ENCODE results near the gene SMKR1.
"Not testable (repeated sequence)": the region's sequence is repeated elsewhere in the genome, so short reads cannot be mapped to it uniquely, and the experiment has no call there.

SMKR1 gene

GRCh38 chr7:129501760-129502707 lies at the start of gene SMKR1:
Gene SMKR1, plus strand, starts transcription at chr7:129502531. Its CDS starts 294 bp downstream, at chr7:129502825.
- peak; percentile 81 for DNase-seq

DNA sequence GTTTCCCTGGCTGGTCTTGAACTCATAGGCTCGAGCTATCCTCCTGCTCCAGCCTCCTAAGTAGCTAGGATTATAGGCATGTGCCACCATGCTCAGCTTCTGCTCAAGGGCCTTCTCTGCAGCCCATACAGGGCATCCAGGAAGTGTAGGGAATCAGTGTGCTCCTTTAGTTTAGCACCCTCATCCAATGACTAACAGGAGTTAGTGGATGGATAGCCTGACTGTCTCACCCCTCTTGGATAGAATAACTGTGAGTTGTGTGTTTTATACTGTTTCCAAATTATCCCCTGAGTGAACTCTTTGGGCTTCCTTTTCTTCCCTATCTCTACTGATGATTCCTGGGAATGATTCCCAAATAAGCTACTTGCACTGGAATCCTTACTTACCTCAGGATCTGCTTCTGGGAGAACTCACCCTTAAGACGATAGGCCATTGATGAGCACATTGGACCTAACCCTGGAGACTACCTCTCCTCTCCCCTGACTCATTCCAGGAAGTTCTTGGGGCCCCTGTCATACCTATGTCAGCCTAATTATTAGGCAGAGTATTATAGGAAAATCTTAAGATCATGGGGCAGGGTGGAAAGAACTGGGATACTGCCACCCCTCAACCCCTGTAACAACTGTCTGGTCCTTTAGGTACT lies 49.6 kb upstream of the SMKR1 start:
- DNase-seq, result no peak

- no peak for DNase-seq
These were observed 48.7 kb upstream of the SMKR1 start for GRCh38 chr7:129453510-129454248.

GRCh38 chr7:129454249-129454551 lies 48.1 kb upstream of the SMKR1 start:
- no peak for DNase-seq

GRCh38 chr7:129456421-129456820 lies 45.9 kb upstream of the SMKR1 start:
- no peak for DNase-seq

- no peak for DNase-seq
These were observed 45.2 kb upstream of the SMKR1 start for GRCh38 chr7:129457101-129457500.

- no peak for DNase-seq
These were observed 44.2 kb upstream of the SMKR1 start for GRCh38 chr7:129458171-129458570.

DNA sequence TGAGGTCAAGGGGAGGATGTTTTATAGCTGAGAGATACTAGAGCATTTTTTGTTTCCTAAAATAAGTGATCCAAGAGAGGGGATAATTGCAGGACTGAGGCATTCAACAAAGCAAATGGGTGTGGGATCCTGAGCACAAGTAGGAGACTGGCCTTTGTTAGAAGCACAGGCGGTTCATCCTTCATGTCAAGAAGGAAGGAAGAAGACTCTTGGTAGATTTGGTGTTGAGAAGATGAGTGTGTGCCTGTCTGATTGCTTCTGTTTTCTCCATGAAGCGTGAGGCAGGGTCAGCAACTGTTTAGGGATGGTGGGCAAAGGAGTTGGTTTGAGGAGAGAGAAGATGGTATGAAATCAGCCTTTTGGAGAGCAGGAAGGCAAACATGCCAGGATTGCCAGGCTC lies 40.5 kb upstream of the SMKR1 start:
- no peak for DNase-seq

GRCh38 chr7:129462420-129462819 lies 39.9 kb upstream of the SMKR1 start:
- no peak for DNase-seq

DNA sequence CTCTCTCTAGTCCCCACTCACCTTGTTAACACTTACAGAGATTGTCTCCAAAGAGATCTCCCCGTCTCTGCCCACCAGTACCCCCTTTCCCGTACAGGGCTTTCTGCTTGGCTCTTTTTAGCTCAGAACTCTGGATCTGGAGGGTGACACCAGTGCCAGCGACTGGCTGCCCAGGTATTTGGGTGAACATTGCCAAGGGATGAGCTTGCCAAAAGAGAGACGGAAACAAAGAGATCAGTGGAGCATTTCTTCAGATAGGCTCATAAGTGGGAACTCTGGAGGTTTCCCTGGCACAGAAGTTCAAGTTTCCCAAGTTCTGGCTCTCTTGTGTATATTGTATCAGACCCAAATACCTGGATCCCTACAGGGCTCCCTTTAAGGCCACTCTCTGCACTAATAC lies 38.1 kb upstream of the SMKR1 start:
- DNase-seq, result no peak

DNA sequence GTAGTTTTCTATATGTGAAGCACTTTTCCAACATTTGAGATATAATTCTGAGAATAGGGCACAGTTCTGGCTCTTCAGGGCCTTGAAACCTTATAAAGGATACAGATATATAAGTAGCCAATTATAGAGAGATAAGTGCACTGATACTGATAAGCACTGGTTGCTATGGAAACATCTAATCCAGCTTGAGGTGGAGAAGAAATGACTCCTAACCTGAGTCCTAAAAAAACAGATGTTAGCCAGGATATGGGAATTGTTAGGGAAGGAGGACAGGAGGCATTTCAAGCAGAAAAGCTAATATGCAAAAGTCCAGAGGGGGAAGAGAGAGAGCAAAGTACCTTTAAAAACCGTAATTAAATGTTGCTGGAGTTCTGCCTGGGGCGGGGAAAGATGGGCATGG lies 37.3 kb upstream of the SMKR1 start:
- DNase-seq, result no peak

DNA sequence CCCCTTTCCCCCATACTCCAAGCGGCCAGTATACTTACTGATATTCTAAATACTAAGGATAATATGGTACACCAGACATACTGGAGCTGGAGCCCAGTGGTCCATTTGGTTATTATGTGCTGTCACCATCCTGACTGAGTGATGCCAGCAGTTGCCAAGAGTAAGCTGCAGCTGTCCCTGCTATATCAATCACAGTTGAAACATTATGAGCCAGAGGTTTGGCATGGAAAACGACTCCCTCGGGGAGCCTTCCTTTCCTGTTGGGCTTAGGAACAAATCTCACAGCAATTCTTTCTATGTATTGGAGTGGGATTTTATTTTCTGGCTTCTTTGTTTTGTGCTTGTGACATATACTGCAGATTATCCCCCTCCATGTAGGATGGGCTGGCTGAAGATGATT lies 35.5 kb upstream of the SMKR1 start:
- DNase-seq, result peak; percentile 35

GRCh38 chr7:129468087-129468486 lies 34.2 kb upstream of the SMKR1 start:
- no peak for DNase-seq

- no peak for DNase-seq
These were observed 33.8 kb upstream of the SMKR1 start for GRCh38 chr7:129468547-129468946.

DNA sequence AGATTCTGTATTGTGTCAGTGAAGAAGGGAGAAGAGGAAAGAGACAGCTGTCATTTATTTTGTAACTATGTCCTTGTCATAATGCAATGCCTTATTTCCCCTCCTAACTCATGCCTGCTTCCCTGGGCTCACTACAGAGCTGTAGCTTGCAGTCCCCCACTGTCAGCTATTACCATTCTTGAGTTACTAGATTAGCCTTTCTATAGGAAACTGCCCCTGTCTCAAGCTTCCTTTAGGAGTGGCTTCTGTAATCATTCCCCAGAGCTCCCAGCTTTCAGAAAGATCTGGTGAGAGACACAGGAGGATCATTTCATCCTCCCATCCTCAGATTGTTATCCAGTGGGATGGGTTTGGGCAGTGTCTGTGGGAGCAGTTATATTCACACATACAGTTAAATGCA lies 32.4 kb upstream of the SMKR1 start:
- DNase-seq, result no peak

DNA sequence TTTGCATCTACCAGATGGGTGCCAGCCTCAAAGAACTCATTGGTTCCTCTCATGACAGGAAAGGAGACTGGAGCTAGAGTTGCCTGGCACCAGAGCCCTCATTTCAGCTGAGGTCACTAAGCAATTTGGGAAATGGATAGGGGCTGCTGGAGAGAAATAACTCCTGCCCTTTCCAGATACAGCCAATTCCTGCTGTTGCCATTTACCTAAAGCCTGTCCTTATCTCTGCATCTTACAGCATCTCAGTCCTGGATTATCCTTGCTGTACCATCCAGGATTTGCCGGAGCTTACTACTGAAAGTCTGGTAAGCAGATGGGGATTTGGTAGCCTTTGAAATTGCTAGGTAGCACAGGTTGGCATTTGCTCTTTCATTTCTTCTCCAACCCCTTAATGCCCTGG lies 31.9 kb upstream of the SMKR1 start:
- DNase-seq, result no peak

- no peak for DNase-seq
These were observed 30.9 kb upstream of the SMKR1 start for GRCh38 chr7:129471402-129471827.

GRCh38 chr7:129475931-129476330 lies 26.4 kb upstream of the SMKR1 start:
- not testable (repeated sequence) for DNase-seq

DNA sequence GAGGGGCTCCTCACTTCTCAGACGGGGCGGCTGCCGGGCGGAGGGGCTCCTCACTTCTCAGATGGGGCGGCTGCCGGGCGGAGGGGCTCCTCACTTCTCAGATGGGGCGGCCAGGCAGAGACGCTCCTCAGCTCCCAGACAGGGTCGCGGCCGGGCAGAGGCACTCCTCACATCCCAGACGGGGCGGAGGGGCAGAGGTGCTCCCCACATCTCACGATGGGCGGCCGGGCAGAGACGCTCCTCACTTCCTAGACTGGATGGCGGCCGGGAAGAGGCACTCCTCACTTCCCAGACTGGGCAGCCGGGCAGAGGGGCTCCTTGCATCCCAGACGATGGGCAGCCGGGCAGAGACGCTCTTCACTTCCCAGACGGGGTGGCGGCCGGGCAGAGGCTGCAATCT lies 25.9 kb upstream of the SMKR1 start:
- DNase-seq, result not testable (repeated sequence)

GRCh38 chr7:129479831-129480230 lies 22.5 kb upstream of the SMKR1 start:
- no peak for DNase-seq

GRCh38 chr7:129480674-129481363 lies 21.5 kb upstream of the SMKR1 start:
- no peak for DNase-seq

GRCh38 chr7:129481376-129481775 lies 21.0 kb upstream of the SMKR1 start:
- not testable (repeated sequence) for DNase-seq

DNA sequence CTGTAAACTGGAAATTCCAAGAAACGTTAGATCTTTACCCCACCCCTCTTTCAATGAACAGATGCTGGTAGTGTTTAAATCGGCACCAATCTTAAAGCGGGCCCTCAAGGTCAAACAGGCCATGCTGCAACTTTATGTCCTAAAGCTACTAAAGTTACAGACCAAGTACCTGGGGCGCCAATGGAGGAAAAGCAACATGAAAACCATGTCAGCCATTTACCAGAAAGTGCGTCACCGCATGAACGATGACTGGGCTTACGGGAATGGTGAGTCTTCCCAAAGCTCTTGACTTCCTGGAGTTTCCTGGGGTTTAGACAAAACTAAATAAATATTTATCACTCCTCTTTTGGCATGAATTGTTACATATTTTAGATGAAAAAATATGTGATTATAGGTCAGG lies 19.6 kb upstream of the SMKR1 start:
- DNase-seq, result no peak

All from femur (tissue), 1 donor.